NCI-H2196 (cell line): Measurements from ENCODE around the gene BEST2.

ENCODE experiments used
- DNase-seq: peaks from one replicate; lab custom pipeline; 2025; ENCODE audit not compliant: unreplicated experiment; lab: John Stamatoyannopoulos, UW

The BEST2 gene

DNA sequence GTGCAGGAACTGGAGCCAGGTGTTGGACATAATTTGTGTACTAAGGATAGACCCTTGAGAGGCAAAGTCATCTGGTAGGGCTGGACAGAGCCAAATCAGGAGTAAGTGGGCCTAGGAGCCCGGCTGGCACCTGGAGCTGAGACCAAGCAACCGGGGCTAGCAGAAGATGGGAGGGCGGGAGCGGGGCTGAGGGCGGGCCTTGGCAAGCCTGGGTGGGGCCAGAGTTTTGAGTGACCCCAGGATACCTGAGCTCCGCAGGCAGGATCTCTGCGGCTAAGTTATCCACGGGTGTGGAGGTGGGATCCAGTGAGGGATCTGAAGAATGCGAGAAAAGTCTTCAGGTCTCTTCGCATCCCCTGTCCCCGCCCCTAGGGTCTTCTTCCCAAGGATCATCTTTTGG lies 15.6 kb downstream of the BEST2 start:
- DNase-seq: no peak

DNA sequence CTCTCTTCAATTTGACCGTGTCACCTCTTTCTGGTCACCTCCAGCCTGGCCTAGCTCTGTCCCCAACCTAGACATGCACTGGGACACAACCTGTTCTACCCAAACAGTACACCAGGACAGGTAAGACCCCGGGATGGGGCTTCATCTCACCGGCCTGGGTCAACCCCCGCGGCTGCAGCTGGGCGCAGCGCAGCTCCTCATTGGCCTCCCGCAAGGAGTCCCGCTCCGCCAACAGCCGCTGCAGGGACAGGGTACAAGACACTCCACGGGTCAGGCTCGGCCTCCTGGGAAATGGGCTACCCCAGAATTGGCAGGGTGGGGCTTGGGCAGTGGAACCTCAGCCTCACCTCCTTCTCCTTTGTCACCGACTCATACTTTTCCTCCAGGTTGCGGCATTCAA lies 16.1 kb downstream of the BEST2 start:
- DNase-seq: no peak

DNA sequence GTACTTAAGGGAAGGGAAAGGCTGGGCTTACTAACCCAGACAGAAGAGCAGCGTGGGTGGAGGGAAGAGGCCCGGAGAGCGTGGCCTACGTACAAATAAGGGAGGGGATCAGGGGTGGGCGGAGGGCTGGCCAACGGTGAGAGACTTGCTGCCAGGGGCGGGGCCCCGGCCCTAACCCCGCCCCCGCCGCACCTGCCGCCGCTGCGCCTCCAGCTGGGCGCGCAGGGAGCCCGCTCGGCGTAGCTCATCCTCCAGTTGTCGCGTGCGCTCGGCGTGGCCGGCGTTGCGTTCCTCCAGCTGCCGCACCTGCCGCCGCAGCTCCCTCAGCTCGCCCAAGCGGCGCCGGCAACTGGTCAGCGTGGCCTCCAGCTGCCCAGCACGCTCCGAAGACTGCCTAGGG lies 18.1 kb downstream of the BEST2 start:
- DNase-seq: no peak

DNA sequence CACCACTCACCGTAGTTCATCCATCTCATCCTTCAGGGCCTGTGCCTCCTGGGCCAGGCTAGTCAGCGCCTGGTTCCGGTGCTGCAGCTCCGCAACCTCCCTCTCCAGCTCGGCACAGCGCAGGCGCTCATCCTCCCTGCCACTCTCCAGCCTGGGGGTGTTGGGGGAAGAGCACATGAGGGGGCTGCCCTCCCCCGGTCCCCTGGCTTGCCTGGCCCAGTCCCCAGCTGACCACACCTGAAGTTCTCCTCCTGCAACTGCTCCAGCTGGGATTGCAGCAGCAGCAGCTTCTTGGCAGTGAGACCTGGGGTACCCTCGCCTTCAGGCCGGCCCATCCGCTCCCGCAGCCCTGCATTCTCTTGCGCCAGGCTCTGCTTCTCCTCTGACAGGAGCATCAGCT lies 19.3 kb downstream of the BEST2 start:
- no peak for DNase-seq

DNA sequence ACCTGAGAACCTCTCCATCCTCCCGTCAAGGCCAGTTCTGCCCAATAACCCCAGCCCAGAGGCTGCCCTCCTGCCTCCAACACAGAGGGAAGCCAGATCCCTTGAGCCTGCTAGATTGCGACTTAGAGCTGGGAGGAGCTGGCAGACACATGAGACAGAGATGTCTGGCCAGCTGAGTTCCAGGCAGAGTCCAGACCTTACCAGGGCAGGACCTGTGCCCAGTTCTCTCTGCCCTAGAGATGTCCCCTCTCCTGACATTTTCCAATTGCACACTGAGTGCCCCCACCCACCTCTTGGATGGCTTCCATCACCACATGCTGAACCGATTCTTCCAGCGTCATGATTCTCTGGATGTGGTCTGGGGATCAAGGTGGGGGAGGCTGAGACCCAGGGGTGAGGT lies 20.7 kb downstream of the BEST2 start:
- no peak for DNase-seq

DNA sequence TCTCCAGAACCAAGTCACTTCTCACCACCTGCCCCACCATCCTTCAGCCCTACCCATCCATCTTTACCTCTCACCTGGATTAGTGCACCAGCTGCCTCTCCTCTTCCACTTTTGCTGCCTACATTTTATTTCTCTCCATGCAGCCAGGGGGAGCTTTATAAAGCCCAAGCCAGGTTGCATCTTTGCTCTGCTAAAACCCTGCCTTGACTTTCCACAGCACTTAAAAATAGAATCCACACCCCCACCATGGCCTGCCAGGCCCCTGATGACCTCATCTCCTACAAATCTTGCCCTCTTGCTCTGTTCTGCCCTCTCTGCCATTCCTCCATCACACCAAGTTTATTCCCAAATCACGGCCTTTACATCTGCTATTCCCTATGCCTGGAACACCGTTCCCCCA lies 22.0 kb downstream of the BEST2 start:
- no peak for DNase-seq

DNA sequence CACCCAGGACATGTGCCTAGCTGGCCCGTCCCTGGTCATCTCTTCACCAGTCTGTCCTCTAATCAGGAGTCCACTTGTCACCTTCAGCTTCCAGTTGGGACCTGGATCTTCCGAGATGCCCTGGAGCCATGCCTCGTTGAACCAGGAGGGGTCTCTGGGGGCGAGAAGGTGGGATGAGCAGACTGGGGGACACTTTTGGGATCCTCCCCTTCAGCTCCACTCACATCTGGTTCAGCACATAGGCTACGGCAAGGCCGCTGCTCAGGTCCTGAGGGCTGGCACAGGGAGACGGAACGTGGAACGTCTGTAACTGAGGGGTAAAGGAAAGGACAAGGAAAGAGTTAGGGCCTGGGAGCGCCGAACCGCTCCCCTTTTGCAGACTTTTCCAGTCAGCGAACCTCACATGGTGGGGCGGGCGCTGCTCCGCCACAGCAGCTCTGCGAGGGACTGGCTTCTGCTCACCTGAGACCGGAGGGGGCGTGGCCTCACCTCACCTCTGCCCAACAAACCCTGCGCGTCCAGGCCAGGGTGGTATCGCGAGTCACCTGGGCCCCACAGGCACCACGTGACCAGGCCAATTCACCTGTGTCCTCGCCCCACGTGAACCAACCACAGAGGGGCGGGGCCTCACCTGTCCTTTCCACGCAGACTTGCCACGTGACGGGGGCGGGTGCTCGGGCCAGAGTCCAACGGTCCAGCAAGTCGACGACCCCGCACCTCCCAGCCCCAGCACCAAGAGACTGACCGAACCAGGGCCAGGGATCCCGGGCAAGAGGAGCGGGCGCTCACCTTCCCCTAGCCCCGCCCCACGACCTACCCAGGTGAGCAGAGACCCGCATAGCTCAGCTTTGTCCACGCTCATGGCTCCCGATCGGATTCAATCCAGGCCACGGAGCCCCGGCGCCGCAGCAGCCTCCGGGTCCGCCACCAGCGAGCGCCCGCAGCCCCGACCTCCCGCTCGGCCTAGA lies 23.3 kb downstream of the BEST2 start, which contains the start of gene HOOK2:
TSS of gene HOOK2 (minus strand) at position 965 of the 968 bp plus-strand sequence. CDS start at position 862, 103 bp downstream.
- DNase-seq: peak; percentile 97

DNA sequence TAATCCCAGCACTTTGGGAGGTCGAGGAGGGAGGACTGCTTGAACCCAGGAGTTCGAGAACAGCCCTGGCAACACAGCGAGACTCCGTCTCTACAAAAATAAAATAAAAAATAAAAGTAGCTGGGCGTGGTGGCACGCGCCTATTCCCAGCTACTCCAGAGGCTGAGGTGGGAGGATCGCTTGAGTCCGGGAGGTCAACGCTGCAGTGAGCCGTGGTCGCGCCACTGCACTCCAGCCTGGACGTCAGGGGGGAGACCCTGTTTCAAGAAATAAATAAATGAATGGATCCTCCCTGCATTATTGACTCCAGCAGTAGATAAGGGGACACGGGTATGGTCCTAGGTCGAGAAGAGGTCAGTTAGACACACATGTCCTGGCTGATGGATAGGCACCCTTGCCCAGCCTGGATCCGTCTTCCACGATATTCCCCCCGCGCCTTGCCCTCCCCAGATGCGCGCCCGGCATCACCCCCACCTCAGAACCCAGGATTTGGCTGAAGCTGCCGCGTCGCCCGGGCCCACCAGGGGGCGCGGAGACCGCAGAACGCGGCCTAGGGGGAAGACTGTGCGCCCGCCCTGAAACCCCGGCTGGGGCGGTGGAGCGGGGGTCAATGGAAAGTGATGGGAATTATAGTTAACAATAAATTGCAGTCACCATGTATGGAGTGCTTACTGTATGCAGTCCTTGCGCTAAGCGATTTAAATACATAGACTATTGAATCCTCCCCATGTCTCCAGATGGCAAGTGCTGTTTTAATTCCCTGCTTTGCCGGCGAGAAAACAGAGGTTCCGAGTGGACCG lies 25.8 kb downstream of the BEST2 start:
- DNase-seq: peak; percentile 89

DNA sequence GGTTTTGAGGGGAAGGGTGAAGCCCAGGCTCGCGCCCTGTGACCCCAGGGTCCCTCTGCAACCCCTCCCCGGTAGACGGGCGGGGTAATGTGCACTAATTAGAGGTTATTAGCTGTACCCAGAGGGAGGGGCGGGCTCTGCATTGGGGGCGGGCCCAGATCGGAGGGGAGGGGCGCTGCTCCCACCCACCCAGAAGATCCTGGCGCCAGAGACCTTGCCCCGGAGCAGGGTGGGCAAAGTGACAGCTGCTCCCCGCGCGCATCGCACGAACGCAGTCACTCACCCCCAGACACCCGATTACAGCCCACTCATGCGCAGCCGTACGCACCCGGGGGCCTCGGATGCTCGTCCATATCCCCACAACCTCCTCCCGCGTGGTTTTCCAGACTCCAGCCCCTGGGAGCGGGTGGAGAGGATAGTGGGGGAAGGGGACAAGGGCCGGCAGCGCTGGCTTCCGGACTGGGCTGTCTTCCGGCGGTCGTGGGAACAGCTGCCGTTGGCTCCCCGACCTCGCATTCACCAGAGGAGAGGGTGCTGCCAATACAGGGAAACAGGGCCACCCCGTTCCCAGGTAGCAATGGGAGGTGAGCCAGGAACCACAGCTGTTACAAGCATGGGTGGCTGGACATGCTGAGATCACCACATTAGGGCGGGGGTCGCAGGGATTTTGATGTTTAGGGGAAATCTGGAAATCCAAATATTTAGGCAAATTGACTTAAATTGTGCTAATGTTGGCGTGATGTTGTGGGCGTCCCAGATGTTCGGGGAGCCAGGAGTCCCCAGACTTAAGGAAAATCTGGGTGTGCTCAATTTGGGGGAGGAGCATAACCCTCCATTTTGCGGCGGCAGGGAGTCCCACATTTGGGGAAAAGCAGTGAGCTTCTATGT lies 26.7 kb downstream of the BEST2 start:
- peak; percentile 76 for DNase-seq

DNA sequence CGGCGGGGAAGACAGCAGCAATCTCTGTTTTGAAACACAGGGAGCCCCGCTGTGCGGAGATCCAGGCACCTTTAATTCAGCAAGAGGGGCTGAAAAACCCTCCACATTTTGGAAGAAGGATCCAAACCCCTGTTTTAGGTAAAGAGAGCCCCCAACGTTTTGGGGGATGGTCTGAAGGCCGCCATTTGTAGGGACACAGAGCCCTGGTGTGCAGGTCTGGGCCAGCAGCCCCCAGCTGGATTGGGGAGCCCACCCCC lies 27.2 kb downstream of the BEST2 start:
- no peak for DNase-seq

DNA sequence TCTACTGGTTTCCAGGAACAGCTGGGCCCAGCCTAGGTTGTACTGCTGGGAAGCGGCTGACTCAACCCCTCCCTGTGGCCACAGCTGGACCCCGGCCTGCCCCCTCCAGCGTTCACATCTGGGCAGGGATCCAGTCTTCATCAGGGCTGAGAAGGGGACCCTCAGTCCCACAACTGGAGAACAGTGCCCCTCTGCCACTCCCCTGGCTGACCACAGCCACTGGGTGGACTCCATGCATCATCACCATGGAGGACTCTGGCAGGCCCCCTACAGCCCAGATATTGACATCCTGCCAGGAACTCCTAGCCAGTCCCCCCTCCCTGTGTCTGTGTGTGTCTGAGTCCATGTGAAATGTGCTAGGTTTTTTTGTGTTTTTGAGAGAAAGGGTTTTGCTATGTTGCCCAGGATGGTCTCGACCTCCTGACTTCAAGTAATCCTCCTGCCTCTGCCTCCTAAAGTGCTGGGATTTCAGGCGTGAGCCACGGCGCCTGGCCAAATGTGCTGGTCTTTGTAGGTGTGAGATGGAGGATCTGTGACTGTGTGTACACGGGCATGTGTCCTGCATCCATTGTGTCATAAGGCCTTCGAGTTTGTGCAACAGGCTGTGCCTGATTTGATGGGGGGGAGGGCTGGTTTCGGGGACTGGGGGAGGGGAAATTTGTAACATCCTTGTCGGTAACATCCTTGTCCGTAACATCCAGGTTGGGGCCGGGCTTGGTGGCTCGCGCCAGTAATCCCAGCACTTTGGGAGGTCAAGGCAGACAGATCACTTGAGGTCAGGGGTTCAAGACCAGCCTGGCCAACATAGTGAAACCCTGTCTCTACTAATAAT lies 27.8 kb downstream of the BEST2 start:
- peak; percentile 58 for DNase-seq

DNA sequence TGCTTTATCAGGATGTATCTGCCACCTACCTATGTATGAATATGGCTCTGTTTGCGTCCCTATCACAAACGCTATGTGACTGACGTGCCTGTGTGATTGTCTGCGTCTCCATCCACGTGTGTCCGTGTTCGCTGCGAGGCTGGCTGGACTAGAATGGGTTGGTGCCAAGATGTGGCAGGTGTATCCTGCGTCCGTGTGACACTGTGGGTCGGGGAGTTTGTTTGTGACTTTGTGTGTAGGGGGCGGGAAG lies 30.5 kb downstream of the BEST2 start:
- no peak for DNase-seq

DNA sequence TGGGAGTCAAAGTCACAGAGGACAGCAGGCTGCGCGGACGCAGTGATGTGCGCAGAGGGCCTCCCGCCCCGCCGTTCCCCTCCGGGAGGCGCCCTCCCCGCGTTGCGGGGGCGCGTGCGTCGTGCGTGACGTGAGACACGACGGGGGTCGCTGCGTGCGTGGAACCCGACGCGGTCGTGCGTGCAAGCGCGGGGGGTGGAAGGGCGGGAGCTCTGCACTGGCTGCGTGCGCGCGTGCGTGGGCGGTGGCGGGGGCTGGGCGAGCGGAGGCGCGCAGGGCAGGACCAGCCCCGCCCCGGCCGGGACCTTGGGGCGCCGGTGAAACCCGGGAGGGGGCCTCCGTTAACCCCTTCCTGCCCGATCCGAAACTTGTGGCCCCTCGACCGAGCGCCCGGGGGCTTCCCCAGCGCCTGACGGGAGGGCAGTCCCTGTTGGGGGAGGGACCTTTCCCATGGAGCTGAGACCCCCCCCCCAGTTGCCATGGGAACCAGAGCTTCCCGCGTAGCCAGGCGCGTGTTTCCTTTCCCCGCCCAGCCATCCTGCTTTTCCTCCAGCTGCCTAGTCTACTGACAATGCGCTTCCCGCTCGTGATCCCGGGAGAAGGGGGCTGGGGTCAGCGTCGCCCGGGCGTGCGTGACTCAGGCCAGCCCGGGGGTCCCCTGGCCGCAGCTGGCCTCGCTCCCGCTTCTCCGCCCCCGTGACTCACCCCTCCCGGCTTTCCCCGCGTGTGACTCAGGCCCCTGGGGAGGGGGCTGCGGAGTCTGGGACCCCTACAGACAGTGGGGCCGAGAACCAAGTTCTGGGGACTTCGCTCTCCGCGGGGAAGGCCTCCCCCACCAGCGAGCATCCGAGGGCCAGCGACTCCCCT lies 31.1 kb downstream of the BEST2 start:
- DNase-seq: peak; percentile 82

DNA sequence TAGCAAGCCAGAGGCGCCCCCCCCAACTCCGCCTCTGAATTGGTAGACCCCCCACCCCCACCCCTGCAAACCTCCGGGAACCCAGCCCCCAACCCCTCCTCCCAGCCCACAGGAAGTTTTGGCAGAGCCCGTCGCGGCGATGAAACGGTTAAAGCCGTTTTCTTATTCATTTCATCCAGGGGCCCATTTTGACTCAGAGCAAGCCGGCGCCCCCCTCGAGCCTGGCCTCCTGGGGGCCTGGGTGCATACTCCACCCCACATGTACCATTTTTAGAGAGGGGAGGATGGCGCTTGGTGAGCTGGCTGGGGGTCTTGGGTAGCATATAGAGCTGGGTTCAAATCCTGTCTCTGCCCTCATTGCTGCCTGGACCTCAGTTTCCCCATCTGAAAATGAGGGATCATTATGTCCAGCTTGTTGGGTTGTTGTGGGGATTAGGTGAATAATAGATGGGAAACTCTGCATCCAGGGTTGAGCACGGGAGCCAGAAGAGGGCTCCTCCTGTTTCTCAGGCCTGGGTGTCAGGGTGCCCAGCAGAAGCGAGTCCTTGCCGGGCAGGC lies 31.8 kb downstream of the BEST2 start:
- no peak for DNase-seq

DNA sequence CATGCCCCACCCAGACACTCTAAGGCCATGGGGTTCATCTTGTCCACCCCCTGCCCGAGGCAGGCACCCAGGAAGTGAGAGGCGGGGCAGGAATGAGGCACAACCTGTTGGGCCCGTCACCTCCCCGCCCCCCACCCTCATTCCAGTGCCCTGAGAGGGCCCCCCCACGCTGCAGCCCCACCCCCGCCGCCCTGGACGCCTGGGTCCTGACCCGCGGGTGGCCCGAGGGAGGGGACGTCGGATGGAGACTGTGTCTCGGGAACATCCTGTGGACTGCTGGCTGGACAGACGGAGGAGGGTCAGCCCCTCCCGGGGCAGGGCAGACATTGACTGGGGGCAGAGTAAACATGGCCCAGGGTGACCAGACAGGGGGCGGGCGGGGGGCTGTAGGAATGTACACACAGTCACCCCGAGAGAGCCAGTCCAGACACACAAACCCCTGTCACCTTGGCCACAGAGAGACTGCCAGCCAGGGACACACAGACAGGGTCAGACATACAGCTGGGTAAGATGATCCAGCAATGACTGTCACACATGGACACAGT lies 32.3 kb downstream of the BEST2 start:
- DNase-seq: no peak

DNA sequence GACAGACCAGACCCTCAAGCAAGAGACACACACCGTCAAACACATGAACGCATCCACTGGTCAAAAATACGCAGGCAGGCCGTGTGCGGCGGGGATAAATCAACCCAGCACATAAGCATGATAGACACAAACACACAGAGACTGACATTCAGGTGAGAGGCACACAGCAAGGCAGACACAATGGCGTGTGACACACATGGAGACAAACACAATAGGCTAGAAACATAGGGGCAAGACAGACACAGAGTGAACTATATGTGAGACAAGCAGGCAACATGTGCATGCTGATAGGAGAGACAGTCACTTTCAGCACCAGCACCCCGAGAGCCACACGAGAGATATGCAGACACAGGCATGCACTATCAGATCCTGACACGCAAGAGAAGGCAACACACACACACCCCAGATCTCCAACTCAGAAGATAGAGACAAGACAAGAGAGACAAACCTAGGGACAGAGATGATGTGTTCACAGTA lies 32.8 kb downstream of the BEST2 start:
- DNase-seq: no peak

DNA sequence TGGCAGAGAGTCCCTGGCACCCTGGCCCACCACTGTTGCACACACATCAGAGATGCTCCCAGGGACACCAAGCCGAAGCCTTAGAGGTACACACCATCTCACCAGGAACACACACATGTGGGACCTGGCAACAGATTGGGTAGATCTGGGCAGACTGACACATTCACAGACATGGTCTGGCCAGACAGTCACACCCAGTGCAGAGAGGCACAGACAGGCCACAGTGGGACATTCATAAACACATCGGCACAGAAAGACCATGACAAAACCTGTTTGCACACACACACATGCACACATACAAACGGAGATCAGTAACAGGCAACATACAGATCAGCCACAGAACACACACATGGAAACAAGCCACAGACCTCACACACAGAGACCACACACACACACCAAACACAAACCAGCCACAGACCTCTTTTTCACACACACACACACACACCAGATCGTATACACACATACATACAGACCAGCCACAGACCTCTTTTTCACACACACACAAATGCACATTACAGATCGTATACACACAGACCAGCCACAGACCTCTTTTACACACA lies 33.4 kb downstream of the BEST2 start:
- DNase-seq: no peak

DNA sequence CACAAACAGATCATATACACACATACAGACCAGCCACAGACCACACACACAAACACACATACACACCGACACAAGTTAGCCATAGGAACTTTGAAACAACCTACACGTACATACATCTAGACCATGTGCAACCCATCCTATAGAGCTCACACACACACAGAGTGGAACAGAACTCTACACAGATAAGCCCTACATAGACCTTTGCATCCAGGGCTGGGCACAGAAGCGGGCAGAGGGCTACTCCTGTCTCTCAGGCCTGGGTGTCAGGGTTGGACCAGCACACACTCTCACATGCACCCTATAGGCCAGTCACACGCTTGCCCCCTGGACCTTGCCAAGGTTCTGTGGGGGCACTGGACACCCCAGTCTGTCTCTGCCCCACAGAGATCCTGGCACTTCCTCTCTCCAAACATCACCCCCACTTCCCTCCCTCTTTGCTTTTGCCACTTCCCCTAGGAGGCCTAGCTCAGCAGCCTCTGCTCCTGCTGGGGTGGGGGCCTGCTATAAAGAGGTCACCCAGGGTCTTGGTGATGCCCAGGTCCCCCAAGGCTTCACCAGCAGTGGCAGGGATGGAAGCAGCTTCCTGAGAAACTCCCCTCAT lies 33.9 kb downstream of the BEST2 start:
- DNase-seq: no peak
